AG09319 (cell line): ENCODE data around the gene MAEA.

Experiments
- DNase-seq: peaks from one replicate; pipeline ENCODE4 v3.0.0-alpha.2; 2010; ENCODE audit warnings: low read depth; ENCODE audit errors: extremely low read depth
- CTCF ChIP-seq: IDR thresholded peaks from 2 replicates; pipeline ENCODE4 v1.5.1; 2011; ENCODE audit warnings: low read depth, mild to moderate bottlenecking, inconsistent platforms, low read length, moderate library complexity

MAEA gene

GRCh38 chr4:1243451-1244080 is 46.1 kb upstream of the MAEA start:
- no peak for DNase-seq
- no peak for TF ChIP-seq CTCF

GRCh38 chr4:1244081-1244977 is 45.4 kb upstream of the MAEA start:
- DNase-seq: no peak
- TF ChIP-seq CTCF: no peak

- TF ChIP-seq CTCF: no peak
- DNase-seq: no peak
Measured at GRCh38 chr4:1244978-1245471, 44.7 kb upstream of the MAEA start.

- DNase-seq: no peak
- TF ChIP-seq CTCF: no peak
Measured at GRCh38 chr4:1245481-1246051, 44.1 kb upstream of the MAEA start.

- no peak for DNase-seq
- TF ChIP-seq CTCF: no peak
Measured at GRCh38 chr4:1246111-1246881, 43.4 kb upstream of the MAEA start.

- no peak for DNase-seq
Measured at GRCh38 chr4:1246901-1247863, 42.5 kb upstream of the MAEA start.

More at GRCh38 chr4:1246901-1247863, 42.5 kb upstream of the MAEA start:
- no peak for TF ChIP-seq CTCF
